Colonic mucosa (tissue), 4 donors: ENCODE measurements around the gene FKBP1B. TPM values are rescaled to one million over a fixed set of nuclear protein-coding genes. Genes with fewer than 3 reads are reported as not detected.

Experiments
- DNase-seq: peaks from one replicate; pipeline ENCODE4 v3.0.0-alpha.2; 2020
- H3K27ac ChIP-seq: fragments of 200-600 bp; one replicate; pipeline ENCODE4 v1.8.0; 2021
- H3K27me3 ChIP-seq: fragments of 200-600 bp; one replicate; pipeline ENCODE4 v1.8.0; 2021
- H3K36me3 ChIP-seq: fragments of 200-600 bp; one replicate; pipeline ENCODE4 v1.8.0; 2021
- H3K4me1 ChIP-seq: fragments of 200-600 bp; one replicate; pipeline ENCODE4 v1.8.0; 2021; ENCODE audit warnings: mild to moderate bottlenecking
- H3K4me3 ChIP-seq: fragments of 200-600 bp; one replicate; pipeline ENCODE4 v1.8.0; 2021
- H3K9ac ChIP-seq, 2 donors: one replicate each; pipeline ENCODE4 v1.7.0; 2013; ENCODE audit warnings: control low read depth in 2 of 2, low read depth in 2 of 2, low read length in 2 of 2
- H3K9me3 ChIP-seq: fragments of 200-600 bp; one replicate; pipeline ENCODE4 v1.8.0; 2021
- CTCF ChIP-seq: fragments of 200-600 bp; IDR thresholded peaks from one replicate; pipeline ENCODE4 v1.8.0; 2022; ENCODE audit warnings: antibody characterized with exemption, mild to moderate bottlenecking
- intact Hi-C: fragments of 100-400 bp; cut with DNase I; formaldehyde crosslinking; loops from one replicate; pipeline ENCODE4 v1.14.1; 2022
- total RNA-seq, 2 donors: library from RNA; stranded (reverse); fragmentation: NEBNext Ultra II Directional in 1 of 2; extraction: Animal tissue kit (Norgen Biotek cat#: 25700) in 1 of 2; gene quantifications; one replicate each; pipeline ENCODE4 v1.2.1, GENCODE V29; 2021
- donor health status: healthy.
- donor health status: DM: no; HTN: no; CAD: no.
- donor health status: DM: no; HTN: no; CAD: no.

The FKBP1B gene
- total RNA-seq, 2 donors from 2014 or later, result 8.0 to 11.8 TPM

- H3K9me3 ChIP-seq, result no peaks in the 10 kb centered on the region
- no peak for TF ChIP-seq CTCF
- H3K4me1 ChIP-seq, result peaks cover 4% of the 10 kb centered on the region
- H3K9ac ChIP-seq, result peak within 1 kb of the TSS; percentile 69 to 97
- H3K27ac ChIP-seq, result peak within 1 kb of the TSS; percentile 76
- H3K36me3 ChIP-seq, result no peaks in the 10 kb centered on the region
- intact Hi-C loops, result no loop called here
- peak within 1 kb of the TSS; percentile 48 for H3K4me3 ChIP-seq
- H3K27me3 ChIP-seq, result no peaks in the 10 kb centered on the region
- DNase-seq, result peak; percentile 100
Observed at GRCh38 chr2:24075915-24076848, 26.6 kb downstream of the FKBP1B start, which contains the start of gene SF3B6. TSS of gene SF3B6 (minus strand) at chr2:24076326. CDS start at chr2:24076229, 97 bp downstream.

GRCh38 chr2:24076849-24077534, 27.5 kb downstream of the FKBP1B start:
- H3K4me3 ChIP-seq, result peak overlapping the region; percentile 48
- H3K27ac ChIP-seq, result peak overlapping the region; percentile 76
- DNase-seq, result no peak
- intact Hi-C loops, result no loop called here
- no peaks in the 10 kb centered on the region for H3K36me3 ChIP-seq
- H3K9ac ChIP-seq, result peak overlapping the region; percentile 69 to 93
- H3K9me3 ChIP-seq, result no peaks in the 10 kb centered on the region
- H3K27me3 ChIP-seq, result no peaks in the 10 kb centered on the region
- no peak for TF ChIP-seq CTCF
- H3K4me1 ChIP-seq, result peaks cover 4% of the 10 kb centered on the region

GRCh38 chr2:24077535-24077877, 28.0 kb downstream of the FKBP1B start:
- Histone ChIP-seq H3K36me3 (no peaks in the 10 kb centered on the region), H3K4me3 (peak overlapping the region; percentile 48), H3K4me1 (peaks cover 4% of the 10 kb centered on the region), H3K9me3 (no peaks in the 10 kb centered on the region), H3K9ac (peak overlapping the region; percentile 69 to 93), H3K27me3 (no peaks in the 10 kb centered on the region), H3K27ac (peak overlapping the region; percentile 76)
- no peak for DNase-seq
- intact Hi-C loops, result no loop called here
- TF ChIP-seq CTCF, result no peak

- no peaks in the 10 kb centered on the region for H3K36me3 ChIP-seq
- peak overlapping the region; percentile 48 for H3K4me3 ChIP-seq
- peaks cover 4% of the 10 kb centered on the region for H3K4me1 ChIP-seq
- intact Hi-C loops, result no loop called here
- no peaks in the 10 kb centered on the region for H3K9me3 ChIP-seq
- peak overlapping the region; percentile 69 to 93 for H3K9ac ChIP-seq
- no peak for TF ChIP-seq CTCF
- H3K27ac ChIP-seq, result peak overlapping the region; percentile 76
- no peak for DNase-seq
- no peaks in the 10 kb centered on the region for H3K27me3 ChIP-seq
Observed at GRCh38 chr2:24077879-24078278, 28.3 kb downstream of the FKBP1B start.

GRCh38 chr2:24080701-24081100, 31.2 kb downstream of the FKBP1B start:
- H3K27me3 ChIP-seq, result no peaks in the 10 kb centered on the region
- no peaks in the 10 kb centered on the region for H3K4me1 ChIP-seq
- no peak for DNase-seq
- no peak overlapping the region for H3K4me3 ChIP-seq
- TF ChIP-seq CTCF, result no peak
- H3K9ac ChIP-seq, result no peak overlapping the region
- H3K27ac ChIP-seq, result no peak overlapping the region
- no peaks in the 10 kb centered on the region for H3K9me3 ChIP-seq
- intact Hi-C loops, result no loop called here
- H3K36me3 ChIP-seq, result no peaks in the 10 kb centered on the region
